ENCODE measurements around the gene PTGER2.

DNA sequence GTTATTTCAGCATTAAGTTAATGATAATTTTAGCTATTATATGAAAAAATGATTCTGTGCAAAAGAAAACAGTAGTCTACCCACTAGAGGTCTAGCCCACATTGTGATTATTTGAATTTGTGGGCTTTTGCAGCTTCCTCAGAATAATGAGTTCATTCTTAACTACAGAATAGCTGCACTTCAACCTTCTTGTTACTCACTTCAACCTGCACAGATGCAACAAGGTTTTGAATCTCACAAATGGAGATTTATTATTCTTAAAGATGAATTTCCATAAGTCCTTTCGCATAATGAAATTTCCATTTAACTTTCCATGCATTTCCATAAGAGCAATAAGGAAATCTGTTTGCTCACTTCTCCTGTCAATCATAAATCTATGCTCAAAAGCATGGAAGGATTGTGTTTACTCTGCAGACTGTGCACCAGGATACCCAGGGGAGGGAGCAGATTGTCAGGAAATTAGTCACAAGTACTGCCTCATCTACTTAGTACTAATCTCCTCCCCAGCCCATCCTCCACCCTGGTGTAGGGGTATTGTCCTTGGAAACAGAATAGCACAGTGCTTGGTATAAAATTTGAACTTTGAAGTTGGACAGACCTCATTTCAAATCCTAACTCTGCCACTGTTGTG is 24.1 kb downstream of the PTGER2 start:
- TF ChIP-seq, protein P1, sequence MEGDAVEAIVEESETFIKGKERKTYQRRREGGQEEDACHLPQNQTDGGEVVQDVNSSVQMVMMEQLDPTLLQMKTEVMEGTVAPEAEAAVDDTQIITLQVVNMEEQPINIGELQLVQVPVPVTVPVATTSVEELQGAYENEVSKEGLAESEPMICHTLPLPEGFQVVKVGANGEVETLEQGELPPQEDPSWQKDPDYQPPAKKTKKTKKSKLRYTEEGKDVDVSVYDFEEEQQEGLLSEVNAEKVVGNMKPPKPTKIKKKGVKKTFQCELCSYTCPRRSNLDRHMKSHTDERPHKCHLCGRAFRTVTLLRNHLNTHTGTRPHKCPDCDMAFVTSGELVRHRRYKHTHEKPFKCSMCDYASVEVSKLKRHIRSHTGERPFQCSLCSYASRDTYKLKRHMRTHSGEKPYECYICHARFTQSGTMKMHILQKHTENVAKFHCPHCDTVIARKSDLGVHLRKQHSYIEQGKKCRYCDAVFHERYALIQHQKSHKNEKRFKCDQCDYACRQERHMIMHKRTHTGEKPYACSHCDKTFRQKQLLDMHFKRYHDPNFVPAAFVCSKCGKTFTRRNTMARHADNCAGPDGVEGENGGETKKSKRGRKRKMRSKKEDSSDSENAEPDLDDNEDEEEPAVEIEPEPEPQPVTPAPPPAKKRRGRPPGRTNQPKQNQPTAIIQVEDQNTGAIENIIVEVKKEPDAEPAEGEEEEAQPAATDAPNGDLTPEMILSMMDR (IDR thresholded peaks at IDR 0.05; ENCODE audit: poor library complexity, severe bottlenecking) = no peak
- TF ChIP-seq RAD21 (conservative IDR thresholded peaks at IDR 0.05) (no peak), EZH2 (IDR thresholded peaks at IDR 0.05; ENCODE audit: borderline replicate concordance, insufficient read depth, low read length, poor library complexity, severe bottlenecking) (no peak), EP300 (conservative IDR thresholded peaks at IDR 0.05; ENCODE audit: poor library complexity, severe bottlenecking) (peak; percentile 42)

All from neural cell (in vitro differentiated cells).